HG02884 (cell line): Measurements from ENCODE around the gene KAZN.

Experiments used
- ATAC-seq: cut with Tn5 transposase; IDR thresholded peaks from one replicate; pipeline ENCODE4 v1.9.1; 2021; ENCODE audit warnings: mild to moderate bottlenecking, moderate library complexity; ENCODE audit not compliant: unreplicated experiment

Gene KAZN

DNA sequence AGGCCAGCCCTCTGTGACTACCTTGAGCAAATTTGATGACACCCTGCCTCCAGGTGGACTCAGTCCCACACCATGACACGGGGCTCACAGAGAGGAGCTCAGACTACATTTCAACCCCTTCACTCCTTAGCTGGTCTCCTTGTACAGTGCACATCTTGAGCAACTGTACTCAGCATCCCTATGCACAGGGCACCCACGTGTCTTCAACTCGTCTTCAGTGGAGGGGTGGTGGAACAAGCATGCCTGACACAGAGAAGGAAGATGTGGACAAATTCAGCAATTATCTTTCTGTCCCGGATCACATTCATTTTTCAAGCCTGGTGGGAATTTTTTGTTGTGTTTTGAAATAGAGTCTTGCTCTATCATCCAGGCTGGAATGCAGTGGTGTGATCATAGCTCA, 213.7 kb downstream of the KAZN start:
- no peak for ATAC-seq

DNA sequence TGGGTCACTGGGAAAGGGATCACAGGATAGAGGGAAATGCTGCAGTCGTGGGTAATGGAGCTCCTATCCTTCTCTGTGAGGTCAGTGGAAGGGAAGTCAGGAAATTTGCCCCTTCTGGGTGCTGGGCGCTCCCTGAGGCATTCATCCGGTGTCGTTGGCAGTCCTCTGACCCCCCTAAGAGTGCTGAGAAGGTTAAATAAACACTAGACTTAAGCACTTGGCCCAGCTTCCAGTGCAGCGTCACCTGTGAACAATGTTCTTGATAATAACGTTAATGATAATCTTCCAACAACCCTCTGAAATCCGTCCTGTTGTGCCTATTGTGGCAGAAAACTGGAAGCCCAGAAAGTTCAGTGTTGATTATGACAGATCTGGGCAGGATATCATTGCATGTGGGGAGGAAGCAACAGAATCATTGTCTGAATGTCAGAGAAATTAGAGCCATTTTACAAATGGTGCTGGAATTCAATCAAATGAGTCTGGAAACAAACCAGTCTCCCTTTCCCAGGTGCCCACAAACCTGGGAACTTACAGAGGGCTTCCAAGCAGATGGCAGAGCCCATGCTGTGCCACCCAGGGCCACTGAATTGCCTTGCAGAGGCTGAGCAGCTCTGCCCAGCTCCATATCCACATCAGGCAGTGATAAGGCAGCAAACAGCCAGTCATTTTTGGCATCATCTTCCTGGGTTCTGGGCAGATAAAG, 216.8 kb downstream of the KAZN start:
- ATAC-seq: no peak

DNA sequence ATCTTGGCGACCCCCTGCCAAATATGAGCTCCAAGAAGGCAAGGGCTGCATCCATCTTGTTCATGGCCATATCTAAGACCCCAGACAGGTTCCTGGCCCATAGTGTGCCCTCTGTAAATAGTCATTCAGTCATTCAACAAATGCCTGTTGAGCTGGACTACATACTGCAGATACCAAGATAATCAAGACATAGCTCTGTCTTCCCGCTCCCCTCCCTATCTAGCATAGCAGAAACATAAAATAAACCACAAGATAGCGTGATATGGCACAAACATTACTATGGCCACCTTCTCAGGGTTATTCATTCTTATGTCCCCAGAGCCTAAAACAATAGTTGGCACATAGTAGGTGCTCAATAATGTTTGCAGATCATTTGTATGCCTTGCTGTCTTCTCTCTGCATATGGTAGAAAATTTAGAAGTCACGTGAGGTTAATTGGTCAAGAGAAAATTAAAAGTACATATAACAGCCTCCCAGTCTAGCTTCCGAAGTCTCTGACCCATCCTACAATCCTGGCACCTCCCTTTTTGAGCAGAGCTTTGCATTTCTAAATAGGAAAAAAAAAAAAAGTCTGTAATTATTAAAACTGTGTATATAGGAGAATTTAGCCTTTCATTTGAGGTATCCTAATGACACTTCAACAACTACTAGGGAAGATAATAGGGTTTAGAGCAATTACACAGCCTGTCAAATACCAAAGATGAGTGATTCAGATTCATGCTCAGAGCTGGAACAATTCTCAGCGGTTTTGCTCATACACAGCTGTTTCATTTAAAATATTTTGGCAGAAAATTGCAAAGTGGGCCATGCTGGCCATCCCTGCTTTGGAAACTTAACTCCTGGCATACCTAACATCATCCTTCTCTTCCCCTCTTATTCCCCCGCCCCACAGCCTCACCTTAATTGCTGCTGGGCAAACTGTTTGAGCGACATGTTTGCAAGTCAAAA, 219.0 kb downstream of the KAZN start:
- ATAC-seq: no peak

DNA sequence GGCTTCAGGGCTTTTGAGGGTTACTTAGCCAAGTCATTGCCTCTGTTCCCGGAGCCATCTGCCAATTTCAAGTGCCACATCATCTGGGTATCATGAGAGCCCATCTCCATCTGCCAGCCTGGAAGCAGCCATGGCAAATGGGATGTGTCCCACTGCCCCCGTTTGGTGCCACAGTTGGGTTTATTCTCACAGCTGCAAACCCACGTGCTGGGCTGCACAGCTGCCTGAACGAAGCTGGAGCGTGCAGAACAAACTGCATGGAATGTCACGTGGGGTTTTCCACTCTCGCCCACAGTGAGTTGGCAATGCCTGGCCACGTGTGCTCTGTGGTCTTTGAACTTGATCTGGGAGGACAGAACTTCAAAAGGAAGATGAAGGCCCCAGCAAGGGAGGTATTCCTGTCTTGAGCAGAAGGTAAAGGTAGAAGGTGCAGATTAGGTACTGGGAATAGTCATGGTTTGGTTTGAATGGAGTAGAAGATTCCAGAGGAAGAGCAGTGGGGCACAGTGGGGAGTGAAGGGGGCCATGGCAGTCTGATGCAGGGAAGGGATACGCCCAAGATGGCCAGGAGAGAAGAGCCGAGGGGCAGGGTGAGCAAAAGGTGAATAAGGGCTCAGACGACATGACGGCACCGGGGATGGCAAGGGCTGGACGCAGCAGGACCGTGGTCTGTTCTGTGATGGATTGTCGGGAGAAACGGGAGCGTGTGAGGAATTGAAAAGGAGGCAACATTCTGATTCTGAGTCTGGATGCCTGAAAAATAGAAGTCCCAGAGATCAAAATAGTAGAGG, 222.0 kb downstream of the KAZN start:
- ATAC-seq: no peak

DNA sequence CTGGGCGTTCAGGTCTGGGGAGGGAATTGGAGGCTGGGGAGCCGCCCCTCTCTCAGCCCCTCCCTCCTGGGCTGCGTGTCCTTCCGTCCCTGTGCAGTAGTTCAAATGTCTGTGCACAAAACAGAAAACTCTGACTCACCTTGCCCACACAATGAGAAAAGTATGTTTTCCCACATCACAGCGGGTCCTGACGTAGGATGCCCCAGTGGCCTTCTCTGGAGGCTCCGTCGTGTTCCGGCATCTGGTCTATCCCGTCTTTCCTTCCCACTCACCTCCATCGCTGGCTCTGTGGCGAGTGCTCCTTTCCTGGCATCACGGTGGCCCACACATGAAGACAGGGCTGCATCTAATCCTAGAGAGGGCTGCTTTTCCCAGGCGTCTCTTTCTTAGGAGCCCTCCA, 224.0 kb downstream of the KAZN start:
- no peak for ATAC-seq

DNA sequence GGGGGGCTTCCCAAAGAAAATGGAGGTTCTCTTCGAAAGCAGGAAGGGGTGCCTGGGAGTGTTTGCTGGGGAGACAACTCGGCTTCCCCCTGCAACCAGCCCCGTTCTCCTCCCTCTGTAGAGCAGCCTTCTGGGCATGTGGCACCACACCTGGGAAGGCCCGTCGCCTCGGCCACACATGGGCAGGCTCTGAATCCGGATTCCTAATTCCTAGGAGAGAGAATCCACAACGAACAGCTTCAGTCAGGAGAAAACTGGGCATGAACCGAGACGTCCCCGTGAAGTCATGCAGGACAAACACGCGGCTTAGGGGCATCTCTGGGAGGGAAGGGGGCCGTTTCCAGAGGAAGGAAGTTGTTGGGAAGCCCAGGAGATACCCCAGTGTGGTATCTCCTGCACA, 224.5 kb downstream of the KAZN start:
- no peak for ATAC-seq

DNA sequence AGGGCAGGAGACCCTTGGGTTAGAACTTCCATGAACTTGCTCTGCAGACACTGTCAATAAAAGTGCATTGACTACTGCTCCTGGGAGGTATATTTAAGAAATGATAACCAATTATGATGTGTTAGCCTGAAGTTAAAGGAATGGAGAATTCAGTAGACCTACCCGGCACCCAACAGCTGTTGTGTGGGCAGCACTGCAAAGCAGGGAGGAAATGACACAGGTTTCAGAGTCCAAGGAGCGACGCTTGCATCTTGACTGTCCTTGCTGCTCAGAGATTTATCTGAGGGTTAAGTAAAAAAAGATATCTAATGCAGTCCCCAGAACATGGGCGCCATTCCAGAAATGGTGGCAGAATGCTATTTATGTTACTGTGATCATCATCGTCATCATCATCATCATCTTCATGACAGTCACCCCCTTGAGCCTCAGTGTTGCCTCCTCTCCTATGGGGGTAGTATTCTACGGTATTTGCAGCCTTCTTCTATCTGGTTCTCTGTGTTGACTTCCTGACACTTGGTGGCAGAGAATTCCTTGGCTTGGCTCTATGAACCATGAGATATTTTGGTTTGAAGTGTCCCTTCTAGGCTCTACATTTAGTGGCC, 225.9 kb downstream of the KAZN start:
- no peak for ATAC-seq

DNA sequence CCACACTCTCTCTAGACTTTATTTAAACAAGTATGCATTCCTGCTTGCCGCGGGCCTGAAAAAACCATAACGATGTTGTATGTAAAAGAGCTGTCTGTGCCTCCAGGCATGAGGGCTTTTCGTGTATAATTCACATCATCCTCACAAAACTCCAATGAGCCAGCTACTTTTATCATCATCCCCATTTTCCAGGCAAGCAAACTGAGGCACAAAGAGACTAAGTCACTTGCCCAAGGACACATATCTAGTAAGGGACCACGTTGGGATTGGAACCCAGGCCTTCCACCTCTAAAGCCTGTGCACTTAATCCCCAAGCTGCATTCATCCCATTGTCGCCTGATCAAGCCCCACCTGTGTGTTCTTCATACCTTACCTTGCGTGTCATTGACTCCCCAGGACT, 226.9 kb downstream of the KAZN start:
- ATAC-seq: no peak

DNA sequence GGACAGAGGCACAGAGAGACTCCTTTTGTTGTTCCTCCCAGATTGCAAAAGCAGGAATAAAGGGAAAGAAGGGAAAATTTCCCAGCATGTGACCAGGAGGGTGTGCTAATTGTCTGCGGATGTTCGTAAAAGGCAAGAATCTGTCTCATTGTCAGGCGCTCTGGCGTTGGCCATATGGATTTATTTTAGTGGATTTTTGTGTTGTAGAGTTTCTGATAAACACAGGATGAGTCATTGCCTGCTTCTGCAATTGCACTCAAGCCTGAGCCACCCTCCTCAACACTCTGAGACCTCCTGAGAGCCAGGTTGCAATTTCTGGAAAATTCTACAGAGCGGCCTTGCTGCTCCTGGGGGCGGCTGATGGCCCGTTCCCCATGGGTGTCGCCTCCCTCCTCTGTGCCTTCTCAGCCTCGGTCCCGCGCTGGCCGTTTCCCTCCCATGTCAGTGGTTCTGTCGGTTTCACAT, 227.7 kb downstream of the KAZN start:
- ATAC-seq: no peak

DNA sequence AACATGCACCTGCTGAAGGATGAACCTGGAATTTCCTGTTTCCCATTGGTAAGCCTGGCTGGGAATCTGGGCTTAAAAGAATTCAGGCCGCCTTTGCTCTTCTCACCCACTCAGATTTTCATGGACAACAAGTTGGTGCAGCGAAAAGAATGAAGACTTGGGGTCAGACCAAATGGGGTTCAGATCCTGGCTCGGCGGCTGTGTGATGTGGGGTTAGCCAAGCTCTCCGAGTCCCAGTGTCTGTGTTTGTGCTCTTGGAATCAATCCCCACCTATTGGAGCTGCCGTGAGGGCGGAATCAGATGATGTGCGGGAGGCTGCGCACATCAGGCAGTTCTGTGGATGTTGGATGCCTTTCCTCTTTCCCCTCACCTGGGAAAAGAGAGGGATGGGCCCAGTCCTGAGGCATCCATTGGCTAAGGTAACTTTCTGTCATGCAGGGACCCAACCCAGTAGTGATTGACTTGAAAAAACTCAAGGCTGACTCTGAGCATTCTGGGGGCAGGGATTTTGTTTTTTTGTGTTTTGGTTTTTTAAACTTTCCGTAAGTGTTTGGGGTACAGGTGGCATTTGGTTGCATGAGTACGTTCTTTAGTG, 228.3 kb downstream of the KAZN start:
- no peak for ATAC-seq

DNA sequence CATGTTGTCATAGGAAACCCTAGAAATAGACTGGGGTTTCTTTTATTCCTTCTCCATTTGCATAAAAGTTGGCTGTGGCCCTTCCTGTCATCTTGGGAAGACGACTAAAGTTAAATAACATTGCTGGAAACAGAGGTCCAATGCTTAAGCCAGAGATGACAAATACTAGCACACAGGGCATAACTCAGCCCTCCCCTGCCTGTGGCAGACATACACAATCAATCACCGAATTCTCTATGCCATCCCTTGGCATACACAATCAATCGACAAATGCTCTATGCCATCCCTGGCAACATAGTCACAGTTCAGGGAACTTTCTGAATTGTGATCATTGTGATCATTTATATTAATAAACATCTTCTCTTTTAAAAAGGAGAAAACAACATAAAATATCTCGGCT, 229.4 kb downstream of the KAZN start:
- ATAC-seq: no peak

DNA sequence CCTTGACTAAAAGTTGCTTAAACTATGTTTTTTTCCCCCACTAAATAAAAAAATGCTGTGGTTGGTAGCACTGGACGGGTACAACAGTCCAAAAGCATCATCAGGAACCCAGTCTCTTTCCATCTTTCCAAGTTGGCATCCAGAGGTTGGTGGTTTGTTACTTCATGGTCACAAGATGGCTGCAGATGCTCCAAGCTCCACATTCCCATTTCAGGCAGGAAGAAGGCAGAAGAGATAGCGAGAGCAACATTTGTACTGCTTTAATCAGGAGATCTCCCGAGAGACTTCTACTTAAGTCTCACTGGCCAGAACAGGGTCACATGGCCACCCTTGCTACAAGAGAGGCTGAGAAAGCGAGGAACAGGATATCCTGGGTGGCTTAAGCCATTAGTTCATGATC, 230.2 kb downstream of the KAZN start:
- ATAC-seq: no peak

DNA sequence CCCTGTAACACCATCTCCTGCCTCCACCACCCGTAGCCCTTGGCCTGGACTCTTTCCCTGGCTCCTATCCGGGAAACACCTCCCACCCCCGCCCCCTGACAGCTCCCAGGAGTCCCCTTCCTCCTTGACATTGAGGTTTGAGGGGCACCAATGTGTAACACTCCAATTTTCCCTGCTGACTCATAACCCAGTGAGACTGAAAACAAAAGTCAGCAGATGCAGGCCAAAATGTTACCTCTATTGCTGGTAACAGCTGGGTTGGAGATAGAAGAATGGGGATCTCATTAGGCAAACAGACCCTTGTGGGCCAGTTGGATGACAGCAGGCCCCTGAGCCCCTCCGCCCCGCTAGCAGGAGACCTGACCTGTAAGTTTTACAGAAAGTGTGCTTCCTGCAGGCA, 237.2 kb downstream of the KAZN start:
- ATAC-seq: no peak

DNA sequence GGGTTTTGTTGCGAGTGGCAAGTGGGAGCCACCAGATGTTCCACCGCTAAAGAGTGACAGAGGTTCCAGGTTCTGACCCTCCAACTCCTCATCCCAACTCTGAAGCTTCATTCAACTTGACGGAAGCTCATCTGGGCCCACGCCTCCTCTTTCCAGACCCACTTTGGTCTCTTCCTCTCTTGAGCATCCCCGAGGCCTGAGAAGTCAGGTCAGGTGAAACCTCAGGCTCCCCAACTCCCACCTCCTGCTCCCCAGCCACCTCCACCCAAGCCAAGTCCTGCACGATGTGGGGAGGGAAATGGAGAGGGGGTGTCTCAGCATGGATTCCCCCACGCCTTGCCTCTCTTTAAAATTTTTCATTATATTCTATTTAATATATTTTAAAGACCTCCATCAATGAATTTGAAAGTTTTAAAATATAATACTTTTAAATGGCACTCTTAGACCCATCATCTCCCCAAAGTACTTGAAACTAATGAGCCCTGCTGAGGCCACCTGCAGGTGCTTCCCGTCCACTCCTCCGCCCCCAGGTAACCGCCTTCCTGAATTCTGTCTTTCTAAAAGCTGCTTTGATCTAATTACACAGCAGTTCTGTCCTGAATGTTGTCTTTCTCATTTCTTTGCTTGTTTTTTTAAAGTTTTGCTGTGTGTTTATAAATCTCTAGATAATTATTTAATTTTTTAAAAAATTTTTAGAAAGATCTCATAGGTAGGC, 238.1 kb downstream of the KAZN start:
- no peak for ATAC-seq

DNA sequence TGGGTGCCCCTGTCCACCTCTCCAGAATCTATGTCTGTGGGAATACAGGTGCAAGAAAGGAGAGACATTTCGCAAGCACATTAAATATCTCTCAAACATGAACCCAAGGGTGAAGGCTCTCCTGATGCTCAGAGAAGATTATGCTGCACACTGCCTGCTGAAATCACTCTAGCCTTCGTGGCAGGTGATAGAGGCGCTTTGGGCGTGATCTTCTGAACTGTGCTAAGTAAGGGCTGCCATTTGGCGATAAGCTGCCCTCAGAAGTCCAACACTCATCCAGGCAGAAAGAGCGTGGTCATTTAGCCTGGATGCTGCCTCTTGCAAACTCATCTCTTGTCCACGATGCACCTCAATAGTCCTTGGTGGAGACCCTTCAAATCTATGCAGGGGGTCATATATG, 241.9 kb downstream of the KAZN start:
- no peak for ATAC-seq

DNA sequence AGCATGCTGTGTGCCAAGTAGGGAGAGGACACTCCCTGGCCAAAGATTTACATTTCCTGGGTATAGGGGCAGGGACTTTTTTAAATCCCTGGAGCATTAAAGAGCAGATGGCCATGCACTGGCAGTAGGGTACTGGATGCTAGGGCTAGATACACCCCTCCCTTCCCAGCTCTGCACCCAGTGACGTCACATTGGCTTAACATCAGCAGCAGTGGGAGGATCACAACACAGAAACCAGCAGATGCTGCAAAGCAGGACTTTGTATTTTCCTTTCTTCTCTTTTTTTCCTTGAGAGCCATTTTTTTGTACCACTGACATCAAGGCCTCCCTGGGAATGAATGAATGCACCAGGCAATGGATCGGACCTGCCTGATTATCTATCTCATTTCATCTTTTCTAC, 243.0 kb downstream of the KAZN start:
- ATAC-seq: no peak

DNA sequence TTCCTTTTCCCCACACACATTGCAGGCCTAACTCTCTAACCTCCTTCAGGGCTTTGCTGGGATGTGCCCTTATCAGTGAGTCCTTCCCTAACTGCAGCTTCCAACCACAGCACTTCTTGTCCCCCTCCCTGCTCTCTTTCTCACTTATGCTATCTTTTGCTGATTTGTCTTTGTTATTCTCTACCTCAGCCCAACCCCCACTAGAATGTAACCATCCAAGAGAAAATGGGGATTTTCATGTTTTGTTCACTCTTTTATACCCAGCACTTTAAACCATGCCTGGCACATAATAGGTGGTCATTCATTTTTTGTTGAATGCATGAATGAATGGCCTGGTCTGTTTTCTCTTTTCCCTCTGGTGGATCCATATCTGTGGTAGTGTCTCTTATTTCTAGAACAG, 243.5 kb downstream of the KAZN start:
- no peak for ATAC-seq

DNA sequence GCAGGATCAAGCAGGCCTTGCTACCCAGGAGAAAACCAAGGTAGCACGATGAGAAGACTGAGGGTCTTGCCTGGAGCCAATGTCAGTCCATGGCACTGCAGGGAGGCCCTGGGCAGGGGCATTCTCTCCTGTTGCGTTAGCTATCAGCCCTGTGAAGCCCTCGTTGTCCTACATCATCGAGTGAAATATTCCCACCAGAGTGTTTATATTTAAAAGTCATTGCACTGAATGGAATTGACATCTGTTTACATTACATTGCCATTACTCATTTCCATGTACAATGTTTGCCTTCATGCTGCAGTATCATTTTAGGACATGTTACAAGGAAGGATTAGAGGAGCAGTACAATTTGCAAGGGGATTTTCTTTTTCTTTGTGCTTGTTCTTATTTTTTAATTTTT, 243.9 kb downstream of the KAZN start:
- ATAC-seq: no peak

DNA sequence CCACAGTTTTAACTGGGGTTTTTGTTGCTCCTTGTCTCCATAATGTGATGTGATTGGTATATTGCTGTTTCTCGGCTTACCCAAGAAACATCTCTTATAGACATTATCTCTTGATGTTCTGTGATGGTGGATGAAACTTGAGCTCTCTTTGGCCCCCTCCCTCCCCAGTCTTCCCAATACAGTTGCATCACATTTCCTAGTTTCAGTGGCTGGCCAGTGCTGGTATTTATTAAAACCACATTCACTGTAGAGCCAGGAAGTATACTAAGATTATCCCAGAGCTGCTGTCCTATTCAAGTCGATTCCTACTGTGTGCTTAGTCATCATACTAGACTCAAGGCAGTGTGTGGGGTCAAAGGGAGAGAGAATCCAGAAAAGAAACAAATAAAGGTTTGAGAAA, 244.4 kb downstream of the KAZN start:
- ATAC-seq: no peak

DNA sequence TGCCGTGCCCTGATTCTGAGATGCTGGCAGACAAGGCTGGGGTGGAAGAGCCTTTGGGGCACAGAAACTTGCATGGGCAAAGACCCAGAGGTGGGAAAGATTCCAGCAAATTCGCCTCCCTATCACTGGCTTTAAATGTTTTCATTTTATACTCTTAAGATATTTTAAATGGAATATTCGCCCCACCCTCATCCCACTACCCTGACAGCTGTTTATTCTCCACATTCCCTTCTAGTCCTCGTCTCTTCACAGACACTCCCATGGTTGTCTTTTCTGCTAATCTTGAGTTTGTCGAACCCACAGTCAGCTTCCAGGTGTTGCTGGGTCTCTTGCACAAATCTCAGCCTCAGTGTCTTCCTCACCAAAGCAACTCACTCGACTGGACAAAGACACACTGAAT, 245.0 kb downstream of the KAZN start:
- ATAC-seq: no peak
